Ishikawa (cell line): ENCODE results near the gene STAT6.

Experiments used
- CREB1 ChIP-seq: IDR thresholded peaks from 2 replicates; pipeline ENCODE4 v1.6.1; 2012; ENCODE audit warnings: low read depth
- EP300 ChIP-seq: IDR thresholded peaks from 2 replicates; pipeline ENCODE4 v1.6.1; 2012; ENCODE audit warnings: borderline replicate concordance
- RAD21 ChIP-seq: IDR thresholded peaks from 2 replicates; pipeline ENCODE4 v1.6.1; 2012; ENCODE audit warnings: low read depth
- REST ChIP-seq: IDR thresholded peaks from 2 replicates; pipeline ENCODE4 v1.6.1; 2012; ENCODE audit warnings: low read depth, mild to moderate bottlenecking
- TAF1 ChIP-seq: IDR thresholded peaks from 2 replicates; pipeline ENCODE4 v1.6.1; 2012; ENCODE audit warnings: low read depth, mild to moderate bottlenecking
- TEAD4 ChIP-seq: IDR thresholded peaks from 2 replicates; pipeline ENCODE4 v1.6.1; 2012
- YY1 ChIP-seq: IDR thresholded peaks from 2 replicates; pipeline ENCODE4 v1.6.1; 2012; ENCODE audit warnings: low read depth
- ZBTB7A ChIP-seq: IDR thresholded peaks from 2 replicates; pipeline ENCODE4 v1.6.1; 2012; ENCODE audit warnings: low read depth
- TF ChIP-seq, protein P1 (sequence below): IDR thresholded peaks from 2 replicates; pipeline ENCODE4 v1.6.1; 2012

DNA sequence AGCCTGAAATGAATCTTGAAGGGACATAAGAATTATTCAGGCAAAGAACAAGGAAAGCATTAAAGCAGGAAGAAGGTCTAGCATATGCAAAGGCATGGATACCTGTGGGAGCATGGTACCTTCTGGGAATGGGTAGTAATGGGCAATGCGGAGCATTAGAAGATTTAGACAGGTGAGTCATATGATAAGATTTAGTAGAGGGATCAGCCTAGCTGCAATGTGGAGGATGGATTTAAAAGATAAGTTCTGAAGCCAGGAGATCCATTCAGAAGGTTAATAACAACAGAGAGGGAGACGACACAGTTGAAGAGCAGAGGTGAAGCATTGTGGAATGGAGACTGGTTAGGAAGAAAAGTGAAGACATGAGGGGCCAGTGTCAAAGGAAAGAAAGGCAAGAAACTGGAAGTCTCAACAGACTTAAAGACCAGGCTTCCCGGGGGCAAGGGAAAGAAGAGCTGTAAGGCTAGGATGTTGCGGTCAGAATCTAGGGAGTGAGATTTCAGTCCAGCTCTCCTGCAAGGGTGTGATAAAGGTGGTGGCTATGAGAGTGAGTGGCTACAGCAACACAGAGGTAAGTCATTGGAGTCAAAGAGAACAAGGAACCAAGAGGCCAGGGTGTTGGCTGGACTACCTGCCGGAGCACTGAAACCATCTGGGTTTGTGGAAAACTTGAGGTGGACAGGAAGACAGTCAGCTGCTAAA lies 5.6 kb upstream of the STAT6 start:
- TF ChIP-seq, protein P1, sequence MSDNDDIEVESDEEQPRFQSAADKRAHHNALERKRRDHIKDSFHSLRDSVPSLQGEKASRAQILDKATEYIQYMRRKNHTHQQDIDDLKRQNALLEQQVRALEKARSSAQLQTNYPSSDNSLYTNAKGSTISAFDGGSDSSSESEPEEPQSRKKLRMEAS = no peak
- TF ChIP-seq EP300 (no peak), ZBTB7A (no peak), TAF1 (no peak), REST (no peak), CREB1 (no peak), RAD21 (no peak), YY1 (no peak), TEAD4 (no peak)
